HEK293 (cell line): Measurements from ENCODE around the gene ARHGAP24.

Experiments used
- CTCF ChIA-PET: fragments of 350-600 bp; formaldehyde crosslinking; extraction: SDS; loops from one replicate; lab custom pipeline; 2021; ENCODE audit warnings: antibody characterized with exemption; lab: Yijun Ruan, JAX
- POLR2A ChIA-PET: fragments of 300-600 bp; formaldehyde crosslinking; extraction: SDS; loops from one replicate; lab custom pipeline; 2020; ENCODE audit warnings: antibody characterized with exemption, inconsistent platforms; lab: Yijun Ruan, JAX
- H3K27ac ChIP-seq: fragments of 200-500 bp; sonication (Bioruptor generic); 2 replicates; pipeline ENCODE4 v1.5.1; 2014; ENCODE audit warnings: low read depth, low read length, control low read depth, inconsistent platforms; ENCODE audit errors: extremely low read depth
- H3K36me3 ChIP-seq, 2 experiments: fragments of 200-500 bp in 1 of 2; sonication (Bioruptor generic) in 1 of 2; 1 replicate in 1 of 2; 2 replicates in 1 of 2; pipeline ENCODE4 v1.5.1; 2014 to 2017; ENCODE audit warnings: inconsistent platforms in 2 of 2, low read length in 2 of 2; ENCODE audit not compliant: control insufficient read depth in 2 of 2, insufficient read depth in 1 of 2
- H3K4me1 ChIP-seq: fragments of 200-500 bp; sonication (Bioruptor generic); 2 replicates; pipeline ENCODE4 v1.5.1; 2014; ENCODE audit warnings: mild to moderate bottlenecking, low read length, inconsistent platforms; ENCODE audit not compliant: control insufficient read depth, insufficient read depth
- H3K4me3 ChIP-seq: 2 replicates; pipeline ENCODE4 v1.5.1; 2011; ENCODE audit warnings: low read depth, mild to moderate bottlenecking, control low read depth, low read length, moderate library complexity
- H3K9me3 ChIP-seq: fragments of 200-500 bp; sonication (Bioruptor generic); 2 replicates; pipeline ENCODE4 v1.5.1; 2014; ENCODE audit warnings: low read depth, low read length, inconsistent platforms; ENCODE audit not compliant: control insufficient read depth, insufficient read depth
- GLIS2 ChIP-seq: fragments of 450-650 bp; formaldehyde crosslinking; IDR thresholded peaks from 2 replicates; pipeline ENCODE4 v1.5.1; 2016; ENCODE audit warnings: missing biosample characterization, missing genetic modification characterization
- OSR2 ChIP-seq: fragments of 450-650 bp; formaldehyde crosslinking; IDR thresholded peaks from 2 replicates; pipeline ENCODE4 v1.5.1; 2016; ENCODE audit warnings: missing biosample characterization, missing genetic modification characterization
- SALL2 ChIP-seq: fragments of 450-650 bp; formaldehyde crosslinking; IDR thresholded peaks from 2 replicates; pipeline ENCODE4 v1.5.0; 2017; ENCODE audit warnings: missing biosample characterization, mild to moderate bottlenecking, missing genetic modification characterization, borderline replicate concordance
- ZBTB20 ChIP-seq: fragments of 450-650 bp; formaldehyde crosslinking; IDR thresholded peaks from 2 replicates; pipeline ENCODE4 v1.5.1; 2016; ENCODE audit warnings: missing biosample characterization, missing genetic modification characterization
- ZIC2 ChIP-seq: fragments of 450-650 bp; formaldehyde crosslinking; IDR thresholded peaks from 2 replicates; pipeline ENCODE4 v1.5.1; 2016; ENCODE audit warnings: missing biosample characterization, missing genetic modification characterization
- ZNF10 ChIP-seq: fragments of 450-650 bp; formaldehyde crosslinking; IDR thresholded peaks from 2 replicates; pipeline ENCODE4 v1.5.1; 2017; ENCODE audit warnings: missing biosample characterization, missing genetic modification characterization
- ZNF146 ChIP-seq: fragments of 450-650 bp; formaldehyde crosslinking; IDR thresholded peaks from 2 replicates; pipeline ENCODE4 v1.5.1; 2016; ENCODE audit warnings: missing biosample characterization, missing genetic modification characterization
- ZNF169 ChIP-seq: fragments of 450-650 bp; formaldehyde crosslinking; IDR thresholded peaks from 2 replicates; pipeline ENCODE4 v1.5.1; 2016; ENCODE audit warnings: missing biosample characterization, missing genetic modification characterization
- ZNF292 ChIP-seq: fragments of 450-650 bp; formaldehyde crosslinking; IDR thresholded peaks from 2 replicates; pipeline ENCODE4 v1.5.1; 2016; ENCODE audit warnings: low read depth, missing biosample characterization, missing genetic modification characterization, borderline replicate concordance
- ZNF335 ChIP-seq: fragments of 450-650 bp; formaldehyde crosslinking; conservative IDR thresholded peaks from 2 replicates; pipeline ENCODE4 v1.5.1; 2016; ENCODE audit warnings: missing biosample characterization, missing genetic modification characterization
- ZNF404 ChIP-seq: fragments of 450-650 bp; formaldehyde crosslinking; IDR thresholded peaks from 2 replicates; pipeline ENCODE4 v1.5.1; 2017; ENCODE audit warnings: missing biosample characterization, missing genetic modification characterization
- ZNF544 ChIP-seq: fragments of 450-650 bp; formaldehyde crosslinking; IDR thresholded peaks from 2 replicates; pipeline ENCODE4 v1.5.0; 2017; ENCODE audit warnings: missing biosample characterization, missing genetic modification characterization
- ZNF571 ChIP-seq: fragments of 450-650 bp; formaldehyde crosslinking; IDR thresholded peaks from 2 replicates; pipeline ENCODE4 v1.5.0; 2017; ENCODE audit warnings: missing biosample characterization, missing genetic modification characterization
- ZNF600 ChIP-seq: fragments of 450-650 bp; formaldehyde crosslinking; IDR thresholded peaks from 2 replicates; pipeline ENCODE4 v1.5.1; 2016; ENCODE audit warnings: missing biosample characterization, missing genetic modification characterization
- ZNF624 ChIP-seq: fragments of 450-650 bp; formaldehyde crosslinking; IDR thresholded peaks from 2 replicates; pipeline ENCODE4 v1.5.1; 2017; ENCODE audit warnings: missing biosample characterization, missing genetic modification characterization
- ZNF677 ChIP-seq: fragments of 450-650 bp; IDR thresholded peaks from 2 replicates; pipeline ENCODE4 v1.5.0; 2018; ENCODE audit warnings: missing biosample characterization, mild to moderate bottlenecking, missing genetic modification characterization, moderate library complexity
- ZSCAN16 ChIP-seq: fragments of 450-650 bp; formaldehyde crosslinking; IDR thresholded peaks from 2 replicates; pipeline ENCODE4 v1.5.1; 2016; ENCODE audit warnings: missing biosample characterization, missing genetic modification characterization
- TF ChIP-seq, protein P1 (sequence below): fragments of 450-650 bp; formaldehyde crosslinking; IDR thresholded peaks from 2 replicates; pipeline ENCODE4 v1.5.1; 2016; ENCODE audit warnings: missing biosample characterization, missing genetic modification characterization
- TF ChIP-seq, protein P2 (sequence below): fragments of 450-650 bp; formaldehyde crosslinking; IDR thresholded peaks from 2 replicates; pipeline ENCODE4 v1.5.1; 2017; ENCODE audit warnings: missing biosample characterization, missing genetic modification characterization
- TF ChIP-seq, protein P3 (sequence below): fragments of 450-650 bp; formaldehyde crosslinking; IDR thresholded peaks from 2 replicates; pipeline ENCODE4 v1.5.1; 2017; ENCODE audit warnings: missing biosample characterization, missing genetic modification characterization
- TF ChIP-seq, protein P4 (sequence below): fragments of 450-650 bp; formaldehyde crosslinking; IDR thresholded peaks from 2 replicates; pipeline ENCODE4 v1.5.1; 2016; ENCODE audit warnings: missing biosample characterization, missing genetic modification characterization
- TF ChIP-seq, protein P5 (sequence below): fragments of 450-650 bp; formaldehyde crosslinking; conservative IDR thresholded peaks from 2 replicates; pipeline ENCODE4 v1.5.1; 2016; ENCODE audit warnings: low read depth, missing biosample characterization, missing genetic modification characterization

ARHGAP24 gene

DNA sequence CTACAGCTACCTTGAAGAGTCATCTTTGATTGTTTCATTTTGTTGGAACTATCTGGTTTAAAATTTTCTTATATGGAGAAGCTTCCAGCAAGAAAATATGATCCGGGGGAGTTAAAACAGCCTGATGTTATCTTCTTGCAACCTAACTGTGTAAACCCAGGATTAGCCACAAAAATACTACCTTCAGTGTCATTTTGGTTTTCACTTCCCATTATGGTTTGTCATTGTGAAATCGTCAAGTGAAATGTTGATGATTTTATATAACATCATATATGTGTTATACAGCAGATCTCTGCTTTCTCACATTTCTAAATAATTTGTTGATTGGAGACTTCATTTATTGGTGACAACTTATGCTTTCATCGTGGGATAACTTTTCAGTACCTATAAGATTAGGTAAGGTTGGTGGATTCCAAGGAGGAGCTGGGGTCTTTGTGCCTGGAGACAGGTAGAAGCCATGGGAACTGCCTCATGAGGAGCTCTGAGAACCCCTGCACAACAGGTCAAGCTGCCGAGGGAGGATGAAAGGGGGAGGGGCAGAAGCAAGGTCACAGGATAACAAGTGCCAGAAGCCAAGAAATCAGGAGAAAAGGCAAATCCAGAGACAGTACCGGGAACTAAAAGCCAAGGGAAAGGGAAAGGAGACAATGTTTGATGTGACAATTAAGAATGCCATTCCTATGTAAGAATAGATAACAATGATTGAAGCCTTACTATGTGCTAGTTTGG lies 7.2 kb downstream of the ARHGAP24 start:
- TF ChIP-seq ZNF677 (tag by site-specific recombination) = no peak
- TF ChIP-seq ZNF404 (tag by site-specific recombination) = no peak
- ChIA-PET POLR2A (no interaction called here), CTCF (interaction anchor here (0.5 kb wide), 1 partner anchor 1020 kb away, joined by 3 read pairs; no protein-coding TSS in a partner anchor)
- Histone ChIP-seq H3K36me3 (no peaks in the 10 kb centered on the region), H3K4me1 (no peaks in the 10 kb centered on the region), H3K27ac (no peak overlapping the region), H3K4me3 (no peak overlapping the region), H3K9me3 (no peaks in the 10 kb centered on the region)

DNA sequence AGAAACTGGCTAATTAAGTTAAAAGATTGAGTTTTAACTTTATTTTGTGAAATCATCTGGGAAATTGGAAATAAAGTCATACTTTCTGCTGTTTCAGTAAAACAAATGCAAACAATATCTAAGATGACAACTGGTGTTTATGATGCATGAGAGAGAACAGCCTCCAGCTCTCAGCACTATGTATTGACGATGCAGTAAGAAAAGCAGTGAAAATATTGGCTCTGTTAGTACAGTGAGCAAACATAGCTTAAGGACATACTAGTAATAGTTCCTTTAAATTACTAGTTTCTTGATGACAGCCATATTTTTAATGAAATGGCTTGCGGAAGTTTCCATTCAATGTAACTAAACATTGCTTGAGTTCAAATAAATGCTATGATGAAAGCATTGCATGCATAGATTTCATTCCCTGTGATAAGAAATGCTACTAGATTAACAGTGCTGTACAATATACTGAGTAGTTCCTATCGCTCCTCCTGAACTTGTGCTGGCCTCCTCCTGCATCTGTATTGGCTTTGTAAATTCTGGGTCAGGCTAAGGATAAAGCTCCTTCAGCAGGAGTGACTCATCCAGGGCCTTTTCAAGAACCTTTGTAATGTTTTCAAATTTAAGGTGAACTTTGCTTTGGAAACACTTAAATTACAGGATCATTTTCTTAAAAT lies 11.6 kb downstream of the ARHGAP24 start:
- no peaks in the 10 kb centered on the region for H3K36me3 ChIP-seq
- TF ChIP-seq, protein P1, sequence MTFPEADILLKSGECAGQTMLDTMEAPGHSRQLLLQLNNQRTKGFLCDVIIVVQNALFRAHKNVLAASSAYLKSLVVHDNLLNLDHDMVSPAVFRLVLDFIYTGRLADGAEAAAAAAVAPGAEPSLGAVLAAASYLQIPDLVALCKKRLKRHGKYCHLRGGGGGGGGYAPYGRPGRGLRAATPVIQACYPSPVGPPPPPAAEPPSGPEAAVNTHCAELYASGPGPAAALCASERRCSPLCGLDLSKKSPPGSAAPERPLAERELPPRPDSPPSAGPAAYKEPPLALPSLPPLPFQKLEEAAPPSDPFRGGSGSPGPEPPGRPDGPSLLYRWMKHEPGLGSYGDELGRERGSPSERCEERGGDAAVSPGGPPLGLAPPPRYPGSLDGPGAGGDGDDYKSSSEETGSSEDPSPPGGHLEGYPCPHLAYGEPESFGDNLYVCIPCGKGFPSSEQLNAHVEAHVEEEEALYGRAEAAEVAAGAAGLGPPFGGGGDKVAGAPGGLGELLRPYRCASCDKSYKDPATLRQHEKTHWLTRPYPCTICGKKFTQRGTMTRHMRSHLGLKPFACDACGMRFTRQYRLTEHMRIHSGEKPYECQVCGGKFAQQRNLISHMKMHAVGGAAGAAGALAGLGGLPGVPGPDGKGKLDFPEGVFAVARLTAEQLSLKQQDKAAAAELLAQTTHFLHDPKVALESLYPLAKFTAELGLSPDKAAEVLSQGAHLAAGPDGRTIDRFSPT = no peak
- TF ChIP-seq ZNF571 (tag by site-specific recombination) (no peak), ZBTB20 (tag by site-specific recombination) (0 out of 2 replicates have a peak, but pooled peaks have one; percentile 26), ZNF600 (peak; percentile 51; the same call in 1 of the 2 replicates), OSR2 (0 out of 2 replicates have a peak, but pooled peaks have one; percentile 24), ZIC2 (no peak), ZSCAN16 (tag by site-specific recombination) (no peak), GLIS2 (no peak), ZNF335 (tag by site-specific recombination) (0 out of 2 replicates have a peak, but pooled peaks have one; percentile 22)
- TF ChIP-seq, protein P2, sequence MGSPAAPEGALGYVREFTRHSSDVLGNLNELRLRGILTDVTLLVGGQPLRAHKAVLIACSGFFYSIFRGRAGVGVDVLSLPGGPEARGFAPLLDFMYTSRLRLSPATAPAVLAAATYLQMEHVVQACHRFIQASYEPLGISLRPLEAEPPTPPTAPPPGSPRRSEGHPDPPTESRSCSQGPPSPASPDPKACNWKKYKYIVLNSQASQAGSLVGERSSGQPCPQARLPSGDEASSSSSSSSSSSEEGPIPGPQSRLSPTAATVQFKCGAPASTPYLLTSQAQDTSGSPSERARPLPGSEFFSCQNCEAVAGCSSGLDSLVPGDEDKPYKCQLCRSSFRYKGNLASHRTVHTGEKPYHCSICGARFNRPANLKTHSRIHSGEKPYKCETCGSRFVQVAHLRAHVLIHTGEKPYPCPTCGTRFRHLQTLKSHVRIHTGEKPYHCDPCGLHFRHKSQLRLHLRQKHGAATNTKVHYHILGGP (tag by site-specific recombination) = no peak
- TF ChIP-seq, protein P3, sequence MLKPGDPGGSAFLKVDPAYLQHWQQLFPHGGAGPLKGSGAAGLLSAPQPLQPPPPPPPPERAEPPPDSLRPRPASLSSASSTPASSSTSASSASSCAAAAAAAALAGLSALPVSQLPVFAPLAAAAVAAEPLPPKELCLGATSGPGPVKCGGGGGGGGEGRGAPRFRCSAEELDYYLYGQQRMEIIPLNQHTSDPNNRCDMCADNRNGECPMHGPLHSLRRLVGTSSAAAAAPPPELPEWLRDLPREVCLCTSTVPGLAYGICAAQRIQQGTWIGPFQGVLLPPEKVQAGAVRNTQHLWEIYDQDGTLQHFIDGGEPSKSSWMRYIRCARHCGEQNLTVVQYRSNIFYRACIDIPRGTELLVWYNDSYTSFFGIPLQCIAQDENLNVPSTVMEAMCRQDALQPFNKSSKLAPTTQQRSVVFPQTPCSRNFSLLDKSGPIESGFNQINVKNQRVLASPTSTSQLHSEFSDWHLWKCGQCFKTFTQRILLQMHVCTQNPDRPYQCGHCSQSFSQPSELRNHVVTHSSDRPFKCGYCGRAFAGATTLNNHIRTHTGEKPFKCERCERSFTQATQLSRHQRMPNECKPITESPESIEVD = 0 out of 2 replicates have a peak, but pooled peaks have one; percentile 27
- TF ChIP-seq, protein P4, sequence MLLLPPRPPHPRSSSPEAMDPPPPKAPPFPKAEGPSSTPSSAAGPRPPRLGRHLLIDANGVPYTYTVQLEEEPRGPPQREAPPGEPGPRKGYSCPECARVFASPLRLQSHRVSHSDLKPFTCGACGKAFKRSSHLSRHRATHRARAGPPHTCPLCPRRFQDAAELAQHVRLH (tag by site-specific recombination) = no peak
- H3K27ac ChIP-seq = no peak overlapping the region
- ChIA-PET CTCF (no interaction called here), POLR2A (no interaction called here)
- no peaks in the 10 kb centered on the region for H3K4me1 ChIP-seq
- no peak overlapping the region for H3K4me3 ChIP-seq
- no peaks in the 10 kb centered on the region for H3K9me3 ChIP-seq

DNA sequence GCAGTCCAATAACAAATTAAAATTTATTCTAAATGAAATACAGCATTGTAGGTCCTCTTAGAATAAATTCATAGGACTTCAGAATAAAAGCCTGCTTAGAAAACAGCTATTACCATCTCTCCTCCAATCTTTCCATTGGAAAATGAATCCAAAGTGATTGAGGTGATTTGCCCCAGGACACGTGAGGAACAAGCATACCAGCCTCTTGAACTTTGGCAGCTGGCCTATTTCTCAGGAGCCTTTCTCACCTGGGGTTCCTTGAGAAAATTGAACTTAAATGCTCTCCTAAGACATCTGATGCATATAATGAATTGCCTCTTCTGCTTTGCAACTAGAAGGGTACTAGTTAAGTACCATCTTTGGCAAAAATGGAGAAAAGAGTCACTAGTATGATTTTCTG lies 13.5 kb downstream of the ARHGAP24 start:
- no peaks in the 10 kb centered on the region for H3K4me1 ChIP-seq
- ChIA-PET POLR2A (interaction anchor here (2.1 kb wide), 1 partner anchor 13 kb away, joined by 8 read pairs; the partner anchor contains the start of gene ARHGAP24), CTCF (interaction anchor here (0.8 to 1.0 kb wide), 2 partner anchors 259 to 556 kb away, joined by 3 to 4 read pairs; no protein-coding TSS in a partner anchor)
- H3K36me3 ChIP-seq = no peaks in the 10 kb centered on the region
- no peaks in the 10 kb centered on the region for H3K9me3 ChIP-seq
- no peak overlapping the region for H3K4me3 ChIP-seq
- H3K27ac ChIP-seq = no peak overlapping the region
- no peak for TF ChIP-seq SALL2 (tag by site-specific recombination)
- no peak for TF ChIP-seq ZNF624 (tag by site-specific recombination)
- TF ChIP-seq ZNF292 = no peak
- TF ChIP-seq, protein P5, sequence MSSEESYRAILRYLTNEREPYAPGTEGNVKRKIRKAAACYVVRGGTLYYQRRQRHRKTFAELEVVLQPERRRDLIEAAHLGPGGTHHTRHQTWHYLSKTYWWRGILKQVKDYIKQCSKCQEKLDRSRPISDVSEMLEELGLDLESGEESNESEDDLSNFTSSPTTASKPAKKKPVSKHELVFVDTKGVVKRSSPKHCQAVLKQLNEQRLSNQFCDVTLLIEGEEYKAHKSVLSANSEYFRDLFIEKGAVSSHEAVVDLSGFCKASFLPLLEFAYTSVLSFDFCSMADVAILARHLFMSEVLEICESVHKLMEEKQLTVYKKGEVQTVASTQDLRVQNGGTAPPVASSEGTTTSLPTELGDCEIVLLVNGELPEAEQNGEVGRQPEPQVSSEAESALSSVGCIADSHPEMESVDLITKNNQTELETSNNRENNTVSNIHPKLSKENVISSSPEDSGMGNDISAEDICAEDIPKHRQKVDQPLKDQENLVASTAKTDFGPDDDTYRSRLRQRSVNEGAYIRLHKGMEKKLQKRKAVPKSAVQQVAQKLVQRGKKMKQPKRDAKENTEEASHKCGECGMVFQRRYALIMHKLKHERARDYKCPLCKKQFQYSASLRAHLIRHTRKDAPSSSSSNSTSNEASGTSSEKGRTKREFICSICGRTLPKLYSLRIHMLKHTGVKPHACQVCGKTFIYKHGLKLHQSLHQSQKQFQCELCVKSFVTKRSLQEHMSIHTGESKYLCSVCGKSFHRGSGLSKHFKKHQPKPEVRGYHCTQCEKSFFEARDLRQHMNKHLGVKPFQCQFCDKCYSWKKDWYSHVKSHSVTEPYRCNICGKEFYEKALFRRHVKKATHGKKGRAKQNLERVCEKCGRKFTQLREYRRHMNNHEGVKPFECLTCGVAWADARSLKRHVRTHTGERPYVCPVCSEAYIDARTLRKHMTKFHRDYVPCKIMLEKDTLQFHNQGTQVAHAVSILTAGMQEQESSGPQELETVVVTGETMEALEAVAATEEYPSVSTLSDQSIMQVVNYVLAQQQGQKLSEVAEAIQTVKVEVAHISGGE (tag by site-specific recombination) = no peak
- TF ChIP-seq ZNF10 (tag by site-specific recombination) = no peak
- no peak for TF ChIP-seq ZNF169 (tag by site-specific recombination)
- TF ChIP-seq ZNF146 = no peak
- no peak for TF ChIP-seq ZNF544 (tag by site-specific recombination)
